ELF-1 (cell line): ENCODE data around the gene PPP2R3B.
"Not testable (repeated sequence)": the region's sequence is repeated elsewhere in the genome, so short reads cannot be mapped to it uniquely, and the experiment has no call there.

ENCODE experiments used
- DNase-seq: peaks from one replicate; pipeline ENCODE4 v3.0.0-alpha.2; 2016; ENCODE audit warnings: low read depth, low spot score

Gene PPP2R3B

GRCh38 chrX:305781-306613 is 80.7 kb downstream of the PPP2R3B start:
- DNase-seq: not testable (repeated sequence)

GRCh38 chrX:302975-303374 is 83.7 kb downstream of the PPP2R3B start:
- no peak for DNase-seq

- no peak for DNase-seq
Observed at GRCh38 chrX:300334-300733, 86.4 kb downstream of the PPP2R3B start.

- DNase-seq: no peak
Observed at GRCh38 chrX:298993-299392, 87.7 kb downstream of the PPP2R3B start.

GRCh38 chrX:295136-295535 is 91.6 kb downstream of the PPP2R3B start:
- no peak for DNase-seq

- DNase-seq: no peak
Observed at GRCh38 chrX:292900-293897, 93.5 kb downstream of the PPP2R3B start.

GRCh38 chrX:291411-291901 is 95.3 kb downstream of the PPP2R3B start:
- DNase-seq: no peak

- no peak for DNase-seq
Observed at GRCh38 chrX:290476-291166, 96.1 kb downstream of the PPP2R3B start.

- DNase-seq: no peak
Observed at GRCh38 chrX:288561-288991, 98.1 kb downstream of the PPP2R3B start.

- no peak for DNase-seq
Observed at GRCh38 chrX:287670-288069, 99.0 kb downstream of the PPP2R3B start.

GRCh38 chrX:285076-285677 is 101.5 kb downstream of the PPP2R3B start:
- no peak for DNase-seq
